Measurements from ENCODE around the gene UGT1A9.

DNA sequence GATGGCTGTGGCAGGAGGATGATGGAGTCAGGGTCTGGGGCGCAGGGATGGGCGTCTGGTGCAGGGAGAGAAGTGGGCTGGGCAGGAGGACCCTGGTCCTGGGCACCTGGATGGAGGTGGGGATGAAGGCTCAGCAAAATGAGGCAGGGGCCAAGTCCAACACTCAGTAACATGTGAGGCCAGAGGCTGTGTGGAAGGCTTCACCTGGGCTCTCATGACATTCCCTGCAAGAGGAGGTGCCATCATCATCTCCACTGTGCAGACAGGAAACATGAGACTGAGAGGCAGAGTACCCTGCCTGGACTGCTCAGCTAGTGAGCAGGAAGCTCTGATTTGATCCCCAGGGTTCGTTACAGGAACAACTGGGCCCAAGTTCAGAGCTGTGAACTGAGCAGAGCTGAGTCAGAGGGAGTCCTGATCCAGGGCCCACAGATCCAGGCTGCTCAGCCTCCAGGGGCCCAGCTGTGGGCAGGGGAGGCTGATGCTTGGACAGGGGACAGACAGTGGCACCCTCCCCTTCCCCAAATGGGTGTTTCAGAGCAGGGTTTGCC, 145.7 kb downstream of the UGT1A9 start:
- TF ChIP-seq CTCF (conservative IDR thresholded peaks at IDR 0.05 in 1 of 2, IDR thresholded peaks at IDR 0.05 in 1 of 2; ENCODE audit: low read depth in 1 of 2, low read length in 2 of 2) (no peak), EZH2 (IDR thresholded peaks at IDR 0.05; ENCODE audit: low read length, missing control alignments) (no peak)

Data from fibroblast of lung (primary cell).